ENCODE results near the gene SPDEF.

DNA sequence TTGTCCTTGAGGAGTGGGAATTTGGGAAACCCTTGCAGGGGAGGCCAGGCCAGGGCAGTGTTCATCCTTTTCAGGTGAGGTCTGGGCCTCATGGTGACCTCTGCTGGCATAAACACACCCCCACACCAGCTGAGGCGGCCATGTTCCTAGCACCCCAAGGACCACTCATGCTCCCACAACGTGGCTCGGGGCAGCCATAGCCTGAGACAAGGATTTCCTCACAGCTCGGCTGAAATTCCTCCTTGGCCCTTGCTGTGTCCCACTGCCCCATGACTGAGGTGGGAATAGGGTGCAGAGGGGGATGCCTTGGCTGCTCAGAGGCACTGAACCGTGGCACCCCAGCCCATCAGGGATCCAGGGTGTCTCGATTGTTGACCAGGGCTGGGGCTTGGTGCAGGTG is 27.3 kb upstream of the SPDEF start:
- TF ChIP-seq, protein P1, sequence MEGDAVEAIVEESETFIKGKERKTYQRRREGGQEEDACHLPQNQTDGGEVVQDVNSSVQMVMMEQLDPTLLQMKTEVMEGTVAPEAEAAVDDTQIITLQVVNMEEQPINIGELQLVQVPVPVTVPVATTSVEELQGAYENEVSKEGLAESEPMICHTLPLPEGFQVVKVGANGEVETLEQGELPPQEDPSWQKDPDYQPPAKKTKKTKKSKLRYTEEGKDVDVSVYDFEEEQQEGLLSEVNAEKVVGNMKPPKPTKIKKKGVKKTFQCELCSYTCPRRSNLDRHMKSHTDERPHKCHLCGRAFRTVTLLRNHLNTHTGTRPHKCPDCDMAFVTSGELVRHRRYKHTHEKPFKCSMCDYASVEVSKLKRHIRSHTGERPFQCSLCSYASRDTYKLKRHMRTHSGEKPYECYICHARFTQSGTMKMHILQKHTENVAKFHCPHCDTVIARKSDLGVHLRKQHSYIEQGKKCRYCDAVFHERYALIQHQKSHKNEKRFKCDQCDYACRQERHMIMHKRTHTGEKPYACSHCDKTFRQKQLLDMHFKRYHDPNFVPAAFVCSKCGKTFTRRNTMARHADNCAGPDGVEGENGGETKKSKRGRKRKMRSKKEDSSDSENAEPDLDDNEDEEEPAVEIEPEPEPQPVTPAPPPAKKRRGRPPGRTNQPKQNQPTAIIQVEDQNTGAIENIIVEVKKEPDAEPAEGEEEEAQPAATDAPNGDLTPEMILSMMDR (IDR thresholded peaks at IDR 0.05): peak; percentile 60
- TF ChIP-seq ZFX (IDR thresholded peaks at IDR 0.05; ENCODE audit: borderline replicate concordance): no peak

All from 22Rv1 (cell line).